GM18526 (cell line): ENCODE data around the gene DEPDC5.

ENCODE experiments used
- POLR2A ChIP-seq: IDR thresholded peaks from 3 replicates; pipeline ENCODE4 v1.6.1; 2011; ENCODE audit not compliant: insufficient read length; ENCODE audit errors: extremely low read depth

DEPDC5 gene

DNA sequence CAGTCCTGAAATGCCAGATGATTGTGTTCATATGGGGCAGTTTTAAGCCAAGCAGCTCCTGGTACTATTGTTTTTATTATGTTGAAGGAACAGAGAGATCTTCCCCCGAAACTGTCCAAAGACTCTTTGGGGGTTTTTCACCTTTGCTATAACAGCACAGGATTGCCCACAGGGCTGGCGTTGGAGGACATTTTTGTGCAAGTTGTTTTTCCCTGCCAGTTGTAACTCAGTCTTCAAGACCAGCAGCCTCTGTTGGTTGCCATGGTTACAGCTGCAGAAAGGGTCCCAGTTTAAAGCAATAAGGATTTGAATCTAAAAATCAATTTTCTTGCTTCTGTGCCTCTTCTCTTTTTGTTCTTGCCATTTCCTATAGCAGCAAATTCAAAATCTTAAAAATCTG is 145.1 kb downstream of the DEPDC5 start:
- no peak for TF ChIP-seq POLR2A

DNA sequence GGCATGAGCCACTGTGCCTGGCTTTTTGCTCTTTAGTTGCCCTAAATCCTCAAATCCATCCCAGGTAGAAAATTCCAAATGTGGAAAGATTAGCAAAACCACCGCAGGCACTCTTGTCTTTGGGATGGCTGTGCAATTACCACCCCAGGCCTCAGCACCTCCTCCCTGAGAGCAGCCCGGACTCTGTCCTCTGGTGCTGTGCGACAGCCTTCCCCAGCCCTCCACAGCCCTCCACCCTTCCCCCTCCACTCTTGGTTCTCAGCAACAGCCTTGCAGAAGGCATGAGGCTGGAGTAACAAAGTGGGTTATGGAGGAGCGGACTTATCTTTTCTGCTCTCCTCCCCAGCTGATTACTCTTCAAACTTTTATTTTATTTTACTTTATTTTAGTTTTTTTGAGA is 145.8 kb downstream of the DEPDC5 start:
- TF ChIP-seq POLR2A: no peak

DNA sequence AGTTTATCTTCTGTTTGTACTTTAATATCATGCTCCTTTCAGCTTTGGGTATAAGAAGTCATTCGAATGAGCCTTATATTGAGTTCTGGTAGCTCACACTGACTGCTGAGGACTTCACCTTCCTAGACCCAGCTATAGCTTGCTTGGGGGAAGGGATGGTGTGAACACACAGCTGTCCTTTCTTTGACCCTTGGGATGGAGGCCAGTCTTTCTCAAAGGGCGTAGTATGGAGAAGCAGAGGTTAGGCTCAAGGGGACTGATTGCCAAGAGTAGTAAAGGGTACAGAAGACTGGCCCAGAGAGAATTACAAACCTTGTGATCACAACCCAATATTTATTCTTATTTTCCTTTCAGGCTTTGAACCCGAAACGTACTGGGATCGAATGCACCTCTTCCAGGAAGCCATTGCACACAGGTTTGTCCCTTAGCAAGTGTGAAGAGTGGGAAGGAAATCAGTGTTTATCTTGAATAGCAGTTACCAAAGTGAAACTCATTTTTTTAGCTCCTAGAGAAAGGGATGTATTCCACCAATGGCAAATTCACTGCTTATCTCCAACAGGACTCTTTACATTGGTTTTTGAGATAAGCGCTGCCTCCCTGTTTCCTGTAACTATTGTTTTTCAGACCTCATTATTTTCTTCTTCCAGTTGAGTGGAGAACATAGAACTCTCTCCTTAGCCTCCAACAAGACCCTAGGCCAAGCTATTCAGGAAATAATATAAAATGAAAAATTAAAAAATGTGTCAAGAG is 147.7 kb downstream of the DEPDC5 start:
- no peak for TF ChIP-seq POLR2A

DNA sequence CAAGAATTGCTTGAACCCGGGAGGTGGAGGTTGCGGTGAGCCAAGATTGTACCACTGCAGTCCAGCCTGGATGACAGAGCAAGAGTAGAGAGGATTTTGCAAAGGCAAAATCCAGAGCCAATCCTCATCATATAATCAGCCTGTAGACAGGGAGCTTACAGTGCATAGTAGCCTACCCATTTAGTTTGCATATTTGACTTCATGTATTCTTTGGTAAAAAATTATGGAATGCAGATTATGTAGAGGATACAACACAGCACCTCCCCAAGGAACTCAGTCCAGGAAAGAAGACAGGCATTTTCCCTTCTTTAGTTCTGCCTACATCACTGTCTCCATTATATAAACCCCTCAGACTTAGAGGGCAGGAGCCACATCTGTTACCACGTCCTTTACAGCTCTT is 150.8 kb downstream of the DEPDC5 start:
- TF ChIP-seq POLR2A: no peak

DNA sequence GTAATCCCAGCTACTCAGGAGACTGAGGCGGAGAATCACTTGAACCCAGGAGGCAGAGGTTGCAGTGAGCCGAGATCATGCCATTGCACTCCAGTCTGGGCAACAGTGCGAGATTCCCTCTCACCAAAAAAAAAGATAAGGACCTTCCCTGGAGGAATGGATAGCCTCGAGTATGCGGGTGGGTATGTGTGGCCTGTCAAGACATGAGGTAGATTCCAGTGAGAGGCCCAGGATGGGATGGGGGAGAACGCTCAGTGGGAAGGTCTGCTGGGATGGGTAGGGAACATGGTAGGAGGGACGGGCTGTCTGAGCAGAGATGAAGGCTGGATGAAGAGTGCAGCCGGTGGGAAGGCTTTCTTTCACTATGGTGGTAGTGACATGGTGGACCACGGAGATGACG is 151.5 kb downstream of the DEPDC5 start:
- no peak for TF ChIP-seq POLR2A

DNA sequence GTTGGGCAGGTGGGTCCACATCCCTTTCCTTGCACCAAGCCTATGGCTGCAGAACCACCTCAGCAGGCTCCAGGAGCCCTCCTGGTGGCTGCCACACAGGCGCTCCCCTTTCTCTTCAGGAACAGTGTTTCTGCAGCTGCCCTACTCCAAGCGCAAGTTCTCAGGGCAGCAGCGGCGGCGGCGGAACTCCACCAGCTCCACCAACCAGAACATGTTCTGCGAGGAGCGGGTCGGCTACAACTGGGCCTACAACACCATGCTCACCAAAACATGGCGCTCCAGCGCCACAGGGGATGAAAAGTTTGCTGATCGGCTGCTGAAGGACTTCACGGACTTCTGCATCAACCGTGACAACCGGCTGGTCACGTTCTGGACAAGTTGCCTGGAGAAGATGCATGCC is 152.3 kb downstream of the DEPDC5 start:
- TF ChIP-seq POLR2A: no peak

DNA sequence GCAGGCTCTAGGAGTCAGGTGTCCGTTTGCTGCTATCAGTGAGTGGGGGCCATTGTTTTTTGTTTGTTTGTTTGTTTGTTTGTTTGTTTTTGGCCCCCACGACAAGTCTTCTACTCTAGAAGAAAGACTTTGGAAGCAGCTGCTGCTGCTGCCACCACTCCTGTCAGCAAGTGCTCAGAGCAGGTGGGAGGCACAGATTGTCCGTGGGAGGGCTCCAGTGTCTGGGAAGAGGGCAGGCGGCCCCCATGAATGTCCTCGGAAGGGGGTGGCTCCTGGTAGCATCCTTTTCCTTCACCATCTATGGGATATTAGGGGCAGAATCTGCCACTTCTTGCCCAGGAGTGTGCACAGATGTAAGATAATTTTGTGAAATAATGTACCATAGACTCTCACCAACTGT is 152.8 kb downstream of the DEPDC5 start:
- no peak for TF ChIP-seq POLR2A

DNA sequence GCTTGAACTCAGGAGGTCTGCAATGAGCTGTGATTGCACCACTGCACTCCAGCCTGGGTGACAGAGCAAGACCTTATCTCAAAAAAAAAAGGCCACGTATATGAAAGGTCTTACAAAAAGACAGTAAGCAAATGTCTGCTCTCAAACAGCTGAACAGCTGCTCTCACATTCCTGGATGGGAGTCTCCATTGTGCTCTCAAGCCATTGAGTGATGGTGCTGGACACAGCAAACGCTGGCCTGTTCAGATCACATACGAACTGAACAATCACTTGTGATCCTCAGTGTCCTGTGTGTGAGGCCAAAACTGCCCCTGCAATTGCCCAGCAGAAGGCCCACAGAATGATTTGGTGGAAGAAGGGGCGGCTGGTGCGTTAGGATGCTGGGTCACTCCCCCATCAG is 156.2 kb downstream of the DEPDC5 start:
- TF ChIP-seq POLR2A: no peak

DNA sequence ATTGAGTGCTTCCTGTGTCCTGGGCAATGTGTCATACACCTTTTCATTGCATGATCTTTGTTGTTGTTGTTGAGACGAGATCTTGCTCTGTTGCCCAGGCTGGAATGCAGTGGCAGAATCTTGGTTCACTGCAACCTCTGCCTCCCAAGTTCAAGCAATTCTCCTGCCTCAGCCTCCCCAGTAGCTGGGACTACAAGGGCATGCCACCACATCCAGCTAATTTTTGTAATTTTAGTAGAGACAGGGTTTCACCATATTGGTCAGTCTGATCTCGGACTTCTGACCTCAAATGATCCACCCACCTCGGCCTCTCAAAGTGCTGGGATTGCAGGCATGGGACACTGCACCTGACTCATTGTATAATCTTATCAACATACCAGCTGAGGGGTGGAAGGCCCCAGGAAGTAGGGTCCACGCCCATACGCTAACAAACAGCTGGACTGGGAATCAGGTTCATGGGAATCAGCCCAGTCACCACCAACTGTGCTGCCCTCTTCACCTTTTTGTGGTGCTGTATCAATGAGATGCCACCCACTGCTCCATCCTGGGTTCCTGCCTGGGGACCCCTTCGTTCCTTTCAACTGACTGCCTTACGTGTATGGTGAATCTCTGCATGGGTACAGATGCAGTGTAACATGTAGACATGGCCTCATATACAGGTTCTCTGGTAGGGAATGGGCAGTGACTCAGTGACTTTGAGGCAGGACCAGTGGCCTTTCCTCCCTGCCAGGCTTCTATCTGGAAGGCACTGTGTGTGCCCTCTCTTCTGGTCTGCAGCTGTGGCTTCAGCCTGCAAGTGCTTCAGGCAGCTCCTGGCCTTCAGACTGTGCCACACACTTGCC is 158.0 kb downstream of the DEPDC5 start:
- no peak for TF ChIP-seq POLR2A

DNA sequence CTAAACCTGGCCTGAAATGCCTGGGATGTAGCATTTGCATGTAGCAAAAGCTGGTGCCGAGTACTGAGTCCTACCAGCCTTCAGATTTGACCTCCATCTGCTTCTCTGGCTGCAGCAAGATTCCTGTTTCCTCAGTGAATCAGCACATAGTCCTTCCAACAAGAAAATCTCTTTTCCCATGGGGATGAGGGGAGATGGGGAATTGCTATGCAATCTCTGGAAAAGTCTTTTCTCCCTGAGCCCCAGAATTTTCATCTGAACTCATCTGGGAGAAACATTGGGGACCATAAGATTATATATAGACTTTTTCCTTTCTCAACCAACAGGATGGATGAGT is 158.6 kb downstream of the DEPDC5 start:
- TF ChIP-seq POLR2A: no peak

DNA sequence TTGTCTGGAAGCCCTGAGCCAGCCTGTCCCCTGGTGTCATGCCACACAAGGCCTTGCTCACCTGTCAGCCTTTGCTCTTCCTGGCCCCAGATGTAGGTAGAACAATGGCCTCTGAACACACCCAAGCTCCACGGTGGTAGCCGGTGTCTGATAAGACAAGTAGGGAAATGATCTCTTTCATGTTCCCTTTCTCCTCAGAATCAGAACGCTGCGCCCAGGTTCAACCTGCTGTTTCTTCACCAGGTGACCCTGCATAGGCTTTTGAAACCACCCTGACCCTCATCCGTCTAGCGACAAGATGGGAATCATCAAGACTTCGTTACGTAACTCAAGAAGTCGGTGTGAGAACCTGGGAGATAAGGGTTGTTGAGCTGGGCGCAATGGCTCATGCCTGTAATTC is 161.8 kb downstream of the DEPDC5 start:
- no peak for TF ChIP-seq POLR2A

DNA sequence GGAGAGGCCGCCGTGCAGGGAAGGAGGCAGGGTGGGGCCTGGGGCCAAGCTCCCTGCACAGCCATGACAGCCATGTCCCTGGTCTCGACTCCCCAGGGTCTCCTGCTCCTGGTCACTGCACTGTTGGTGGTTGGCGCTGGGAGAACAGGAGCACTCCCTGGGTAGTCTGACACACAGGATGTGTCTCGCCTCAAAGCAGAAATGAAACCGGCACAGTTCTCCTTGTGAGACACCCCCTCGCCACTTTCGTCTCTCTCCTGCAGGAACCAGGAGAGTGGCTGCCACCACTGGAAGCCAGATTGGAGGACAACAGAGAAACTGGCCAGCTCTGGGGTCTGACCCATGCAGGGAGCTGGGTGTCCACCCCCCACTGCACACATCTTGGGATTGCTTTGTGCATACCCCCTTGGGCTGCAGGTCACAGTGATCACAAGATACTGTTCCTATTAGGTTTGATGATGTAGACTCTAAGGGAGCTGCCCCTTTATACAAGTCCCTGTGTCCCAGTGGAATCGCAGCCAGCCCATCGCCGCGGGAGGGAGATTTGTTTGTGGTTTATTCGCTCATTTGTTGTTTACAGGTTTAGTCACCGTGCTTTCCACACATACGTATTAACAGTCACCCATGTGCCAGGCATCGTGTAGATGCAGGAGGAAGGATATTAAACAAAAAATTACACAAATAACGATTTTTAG is 163.6 kb downstream of the DEPDC5 start:
- no peak for TF ChIP-seq POLR2A

DNA sequence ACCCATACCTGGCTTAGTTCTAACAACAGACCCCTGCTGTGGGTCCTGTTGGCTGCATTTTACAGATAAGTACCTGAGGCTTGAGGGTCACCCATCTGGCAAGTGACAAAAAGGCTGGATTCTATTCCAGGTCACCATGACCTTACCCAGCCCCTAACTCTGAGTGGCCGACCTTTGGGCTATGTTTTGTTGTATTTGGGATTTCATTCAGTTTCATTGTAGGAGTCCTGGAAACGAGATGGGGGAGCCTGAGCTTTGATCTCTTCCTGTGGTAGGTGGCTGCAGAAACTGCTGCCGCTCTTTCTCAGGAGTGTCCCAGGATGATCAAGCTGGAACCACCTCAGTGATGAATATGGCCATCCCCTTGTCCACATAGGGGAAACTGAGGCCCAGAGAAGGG is 165.9 kb downstream of the DEPDC5 start:
- no peak for TF ChIP-seq POLR2A

DNA sequence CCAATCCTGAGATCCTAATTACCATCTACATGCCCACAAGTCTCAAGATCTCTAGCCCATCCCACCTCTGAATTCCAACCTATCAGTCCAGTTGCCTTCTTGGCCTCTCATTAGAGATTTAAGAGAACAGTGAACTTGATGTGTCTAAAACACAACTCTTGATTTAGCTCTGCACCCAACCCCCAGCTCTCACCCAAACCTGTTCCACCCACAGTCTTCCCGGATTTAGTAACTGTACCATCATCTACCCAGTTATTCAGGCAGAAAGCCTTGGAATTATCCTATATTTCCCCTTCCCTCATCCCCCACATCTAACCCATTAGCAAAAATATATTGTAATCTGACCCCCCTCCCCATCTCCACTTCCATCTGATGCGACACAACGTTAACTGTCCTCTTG is 166.5 kb downstream of the DEPDC5 start:
- TF ChIP-seq POLR2A: no peak

DNA sequence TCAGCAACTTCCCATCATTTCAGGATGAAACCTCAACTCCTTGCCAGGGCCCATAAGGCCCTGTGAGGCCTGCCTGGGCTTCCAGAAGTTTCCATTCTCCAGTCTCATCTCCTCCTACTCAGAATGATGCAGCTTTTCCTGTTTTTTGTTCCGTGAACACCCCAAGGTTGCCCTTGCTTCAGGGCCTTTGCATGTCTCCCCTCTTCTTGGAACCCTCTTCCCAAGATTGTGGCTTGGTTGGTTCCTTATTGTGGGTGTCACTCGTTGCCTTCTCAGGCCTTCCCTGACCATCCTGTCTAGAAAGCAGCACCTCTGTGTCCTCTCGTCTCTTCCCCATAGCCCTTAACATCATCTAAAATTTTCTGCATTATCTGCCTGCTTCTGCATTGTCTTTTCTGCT is 167.3 kb downstream of the DEPDC5 start:
- no peak for TF ChIP-seq POLR2A

DNA sequence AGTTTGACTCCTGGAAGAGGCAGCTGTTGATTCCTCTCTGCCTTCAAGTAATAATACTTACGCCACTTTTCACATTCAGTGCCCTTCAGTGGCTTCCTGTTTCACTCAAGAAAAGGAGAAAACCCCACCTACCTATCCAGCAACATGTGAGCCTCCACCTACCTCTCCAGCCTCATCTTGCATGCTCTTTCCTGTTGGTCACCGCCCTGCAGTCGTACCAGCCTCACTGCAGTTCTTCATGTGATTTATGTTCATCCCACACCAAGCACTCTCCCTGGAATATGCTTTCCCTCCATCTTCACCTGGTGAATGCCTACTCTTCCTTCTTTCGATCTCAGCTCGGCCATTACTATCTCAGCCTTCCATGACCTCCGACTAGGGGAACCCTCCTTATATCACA is 168.7 kb downstream of the DEPDC5 start:
- no peak for TF ChIP-seq POLR2A
